OCI-LY3 (cell line): ENCODE data around the gene ZNF746.

Source experiments
- H2AFZ ChIP-seq: fragments of 200-600, 300-600 bp; shearing (Covaris generic); 2 replicates; pipeline ENCODE4 v1.6.0; 2014; ENCODE audit warnings: antibody characterized with exemption, low read depth, low read length
- H3K27ac ChIP-seq: fragments of 200-600, 300-600 bp; sonication (generic); 2 replicates; pipeline ENCODE4 v1.5.1; 2014; ENCODE audit warnings: mild to moderate bottlenecking, low read length, moderate library complexity, mixed read lengths
- H3K27me3 ChIP-seq: fragments of 200-600, 300-600 bp; sonication (generic); 2 replicates; pipeline ENCODE4 v1.6.1; 2014; ENCODE audit warnings: low read depth, low read length, mixed read lengths
- H3K36me3 ChIP-seq: fragments of 200-600, 300-600 bp; sonication (generic); replicated peaks from 2 replicates; pipeline ENCODE3; 2014; ENCODE audit warnings: low read depth, low read length, mixed read lengths
- H3K4me1 ChIP-seq: fragments of 300-600, 200-600 bp; sonication (generic); 2 replicates; pipeline ENCODE4 v1.6.1; 2014; ENCODE audit warnings: low read length, mixed read lengths
- H3K4me2 ChIP-seq: fragments of 200-600, 300-600 bp; sonication (generic); 2 replicates; pipeline ENCODE4 v1.6.1; 2014; ENCODE audit warnings: low read length, mixed read lengths
- H3K4me3 ChIP-seq: fragments of 300-600, 200-600 bp; sonication (generic); 2 replicates; pipeline ENCODE4 v1.5.1; 2014; ENCODE audit warnings: antibody characterized with exemption, mild to moderate bottlenecking, low read length, moderate library complexity
- H3K79me2 ChIP-seq: fragments of 300-600, 200-600 bp; shearing (Covaris generic); 2 replicates; pipeline ENCODE4 v1.6.1; 2014; ENCODE audit warnings: mild to moderate bottlenecking, low read length, mixed read lengths
- H3K9ac ChIP-seq: fragments of 300-600, 200-600 bp; shearing (Covaris generic); 2 replicates; pipeline ENCODE4 v1.6.0; 2014; ENCODE audit warnings: mild to moderate bottlenecking, low read length, moderate library complexity
- H3K9me3 ChIP-seq: fragments of 200-600, 300-600 bp; shearing (Covaris generic); 2 replicates; pipeline ENCODE4 v1.6.1; 2014; ENCODE audit warnings: low read length, mixed read lengths; ENCODE audit not compliant: insufficient read depth
- H4K20me1 ChIP-seq: fragments of 200-600, 300-600 bp; sonication (generic); 2 replicates; pipeline ENCODE4 v1.6.1; 2016; ENCODE audit warnings: low read length, mixed read lengths; ENCODE audit not compliant: insufficient read depth
- CTCF ChIP-seq: fragments of 200-600, 300-600 bp; sonication (generic); IDR thresholded peaks from 2 replicates; pipeline ENCODE4 v1.5.1; 2014; ENCODE audit warnings: antibody characterized with exemption, low read length, low read depth
- EZH2phosphoT487 ChIP-seq: fragments of 200-600 bp; shearing (Covaris generic); IDR thresholded peaks from 2 replicates; pipeline ENCODE4 v1.6.1; 2018; ENCODE audit warnings: antibody characterized with exemption, mixed run types, low read depth

The ZNF746 gene

DNA sequence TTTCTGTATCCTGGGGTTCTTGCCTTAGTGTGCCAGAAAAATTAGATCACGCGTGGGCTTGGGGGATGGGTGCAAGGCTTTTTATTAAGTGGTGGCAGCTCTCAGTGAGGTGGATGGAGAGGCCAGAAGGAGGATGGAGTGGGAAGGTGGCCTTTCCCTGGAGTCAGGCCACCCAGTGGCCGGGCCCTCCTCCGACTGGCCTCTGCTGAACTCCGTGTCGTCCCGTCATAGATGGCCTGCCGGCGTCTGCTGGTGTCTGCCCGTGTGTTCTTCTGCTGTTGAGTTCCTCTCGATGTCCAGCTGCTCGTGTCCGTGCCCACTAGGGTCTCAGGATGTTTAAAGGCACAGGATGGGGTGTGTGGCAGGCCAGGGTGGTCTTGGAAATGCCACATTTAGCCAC is 4.0 kb upstream of the ZNF746 start:
- Histone ChIP-seq H3K4me1 (peaks cover 7% of the 10 kb centered on the region), H3K4me3 (no peak overlapping the region), H3K79me2 (peaks cover 9% of the 10 kb centered on the region), H3K4me2 (no peak overlapping the region), H3K27me3 (peaks cover 14% of the 10 kb centered on the region), H3K27ac (no peak overlapping the region), H3K9ac (no peak overlapping the region), H4K20me1 (no peaks in the 10 kb centered on the region), H3K9me3 (peaks cover 6% of the 10 kb centered on the region; the same call in 1 of the 2 replicates), H3K36me3 (no peaks in the 10 kb centered on the region), H2AFZ (no peak overlapping the region)
- TF ChIP-seq CTCF (no peak), EZH2phosphoT487 (no peak)

DNA sequence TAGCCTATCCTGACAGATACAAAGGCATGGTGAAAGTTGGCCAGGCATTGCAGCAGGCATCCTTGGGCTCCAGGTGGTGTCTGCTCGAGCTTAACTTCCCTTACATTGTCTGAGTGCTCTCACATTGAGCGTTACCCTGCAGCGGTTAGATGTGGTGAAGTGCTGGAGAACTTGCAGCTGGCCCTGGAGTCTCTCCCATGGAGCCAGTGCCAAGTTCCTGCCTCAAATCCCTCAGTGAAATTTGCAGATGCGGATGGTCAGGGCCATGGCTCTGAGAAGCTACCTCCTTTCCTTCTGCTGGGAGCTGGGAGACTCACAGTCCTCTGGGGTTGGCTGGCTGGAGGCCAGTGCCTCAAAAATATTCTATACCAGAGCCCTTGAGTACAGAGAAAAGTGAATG is 3.3 kb upstream of the ZNF746 start:
- Histone ChIP-seq H3K4me2 (no peak overlapping the region), H3K9me3 (peaks cover 6% of the 10 kb centered on the region; the same call in 1 of the 2 replicates), H3K79me2 (peaks cover 16% of the 10 kb centered on the region), H3K4me1 (peaks cover 12% of the 10 kb centered on the region), H2AFZ (no peak overlapping the region), H3K9ac (no peak overlapping the region), H3K27ac (no peak overlapping the region), H3K4me3 (no peak overlapping the region), H3K36me3 (no peaks in the 10 kb centered on the region), H4K20me1 (no peaks in the 10 kb centered on the region), H3K27me3 (peaks cover 14% of the 10 kb centered on the region)
- no peak for TF ChIP-seq EZH2phosphoT487
- TF ChIP-seq CTCF = no peak

DNA sequence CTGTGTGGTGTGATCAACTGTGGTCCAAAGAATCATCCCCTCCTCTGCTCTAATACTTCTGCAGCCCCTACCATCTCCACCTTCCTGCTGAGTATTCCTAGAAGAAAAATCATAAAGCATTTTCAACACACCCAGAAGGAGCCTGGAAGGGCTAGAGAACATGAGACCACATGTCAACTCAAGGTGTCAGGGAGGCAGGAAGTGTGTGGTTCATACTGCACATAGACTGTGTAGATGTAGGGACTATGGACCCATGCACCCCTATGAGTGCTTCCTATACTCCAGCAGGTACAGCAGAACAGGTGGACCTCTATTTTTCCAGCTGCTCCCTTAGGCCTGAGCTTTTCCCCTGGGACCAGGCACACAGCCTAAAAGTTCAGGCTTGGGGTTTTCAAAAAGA is 2.6 kb upstream of the ZNF746 start:
- Histone ChIP-seq H4K20me1 (0 out of 2 replicates have a peak, but pooled peaks cover 2% of the 10 kb centered on the region), H3K79me2 (peaks cover 24% of the 10 kb centered on the region), H3K27ac (no peak overlapping the region), H3K36me3 (no peaks in the 10 kb centered on the region), H3K9ac (no peak overlapping the region), H3K9me3 (peaks cover under 1% of the 10 kb centered on the region; the same call in 1 of the 2 replicates), H3K27me3 (peaks cover 14% of the 10 kb centered on the region), H3K4me3 (no peak overlapping the region), H2AFZ (no peak overlapping the region), H3K4me1 (peaks cover 18% of the 10 kb centered on the region), H3K4me2 (no peak overlapping the region)
- no peak for TF ChIP-seq EZH2phosphoT487
- TF ChIP-seq CTCF = no peak

- Histone ChIP-seq H4K20me1 (0 out of 2 replicates have a peak, but pooled peaks cover 5% of the 10 kb centered on the region), H3K79me2 (peaks cover 31% of the 10 kb centered on the region), H3K4me1 (peaks cover 20% of the 10 kb centered on the region), H3K27ac (no peak overlapping the region), H2AFZ (no peak overlapping the region), H3K4me2 (0 out of 2 replicates have a peak overlapping the region, but pooled peaks have one; percentile 75), H3K9me3 (no peaks in the 10 kb centered on the region), H3K27me3 (peaks cover 14% of the 10 kb centered on the region), H3K4me3 (no peak overlapping the region), H3K9ac (no peak overlapping the region), H3K36me3 (no peaks in the 10 kb centered on the region)
- TF ChIP-seq CTCF = no peak
- no peak for TF ChIP-seq EZH2phosphoT487
These were observed 1.2 kb upstream of the ZNF746 start for GRCh38 chr7:149498811-149499210.
